SW480 (cell line): ENCODE data around the gene GSTP1.
"Not testable (repeated sequence)": the region's sequence is repeated elsewhere in the genome, so short reads cannot be mapped to it uniquely, and the experiment has no call there.

Source experiments
- DNase-seq: peaks from one replicate; pipeline ENCODE4 v3.0.0-alpha.2; 2016; ENCODE audit warnings: low spot score

The GSTP1 gene

DNA sequence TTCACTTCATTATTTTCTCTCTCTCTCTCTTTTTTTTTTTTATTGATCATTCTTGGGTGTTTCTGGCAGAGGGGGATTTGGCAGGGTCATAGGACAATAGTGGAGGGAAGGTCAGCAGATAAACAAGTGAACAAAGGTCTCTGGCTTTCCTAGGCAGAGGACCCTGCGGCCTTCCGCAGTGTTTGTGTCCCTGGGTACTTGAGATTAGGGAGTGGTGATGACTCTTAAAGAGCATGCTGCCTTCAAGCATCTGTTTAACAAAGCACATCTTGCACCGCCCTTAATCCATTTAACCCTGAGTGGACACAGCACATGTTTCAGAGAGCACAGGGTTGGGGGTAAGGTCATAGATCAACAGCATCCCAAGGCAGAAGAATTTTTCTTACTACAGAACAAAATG is 13.8 kb downstream of the GSTP1 start:
- not testable (repeated sequence) for DNase-seq

GRCh38 chr11:67597963-67598362 is 14.4 kb downstream of the GSTP1 start:
- DNase-seq, result not testable (repeated sequence)

DNA sequence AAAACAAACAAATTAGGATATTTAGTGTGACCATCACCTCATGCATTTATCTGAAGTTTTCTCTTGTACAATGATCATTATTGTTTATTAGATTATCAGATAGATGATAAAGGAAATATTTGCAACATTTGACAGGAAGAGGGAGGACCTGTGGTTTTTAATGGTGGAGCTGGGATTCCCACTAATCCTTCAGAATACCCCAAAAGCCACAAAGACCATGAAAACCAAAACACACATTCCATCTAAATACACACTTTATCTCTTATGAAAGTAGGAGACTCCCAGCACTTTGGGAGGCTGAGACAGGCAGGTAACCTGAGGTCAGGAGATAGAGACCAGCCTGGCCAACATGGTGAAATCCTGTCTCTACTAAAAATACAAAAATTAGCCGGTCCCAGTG is 15.5 kb downstream of the GSTP1 start:
- DNase-seq, result no peak

DNA sequence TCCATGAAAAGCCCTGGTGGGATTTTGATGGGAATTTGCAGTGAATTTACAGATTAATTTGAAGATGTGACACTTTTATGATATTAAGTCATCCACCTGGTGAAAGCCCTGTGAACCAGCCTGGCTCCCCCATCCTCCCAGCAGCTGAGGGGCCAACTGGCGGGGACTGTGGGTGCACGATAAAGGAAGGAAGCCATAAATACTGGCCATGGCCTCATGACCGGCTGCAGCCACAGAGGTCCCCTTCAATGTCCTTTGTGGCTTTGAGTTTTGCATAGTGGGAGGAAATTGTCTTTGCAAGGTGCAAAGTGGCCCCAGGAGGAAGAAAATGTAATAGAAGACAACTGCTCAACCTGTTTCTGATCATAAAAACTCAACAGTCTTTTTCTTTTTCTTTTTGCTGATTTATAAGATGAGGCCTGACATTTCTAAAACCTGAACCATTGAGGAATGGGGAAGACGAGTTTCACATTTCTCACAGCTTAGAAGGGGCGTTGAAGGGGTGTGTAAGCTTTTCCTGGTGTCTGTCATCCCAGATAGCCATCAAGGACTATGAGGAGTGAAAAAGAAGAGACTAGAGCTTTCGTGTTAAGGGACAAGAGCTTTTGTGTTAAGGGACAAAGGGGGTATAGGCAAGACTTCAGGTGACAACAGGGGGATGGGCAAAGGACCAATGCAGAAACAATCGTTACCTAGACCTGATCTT is 16.9 kb downstream of the GSTP1 start:
- DNase-seq, result no peak

DNA sequence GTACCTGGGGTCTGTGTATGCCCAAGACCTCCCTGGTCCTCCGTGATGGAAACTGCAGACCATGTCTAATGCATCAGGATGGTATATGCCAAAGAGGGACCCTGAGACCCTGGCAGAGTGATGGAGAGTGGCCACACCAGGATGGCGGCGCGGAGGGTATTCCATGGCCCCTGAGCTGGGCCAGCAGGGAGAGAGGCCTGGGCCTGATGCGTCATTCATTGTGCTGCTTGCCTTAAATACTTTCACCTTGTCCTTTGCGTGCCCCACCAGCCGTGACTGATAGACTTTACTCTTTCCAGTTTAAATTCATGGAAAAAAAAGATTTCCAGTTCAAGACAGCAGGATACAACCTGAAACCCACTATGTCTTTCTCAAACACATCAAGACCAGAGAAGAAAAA is 17.5 kb downstream of the GSTP1 start:
- no peak for DNase-seq

DNA sequence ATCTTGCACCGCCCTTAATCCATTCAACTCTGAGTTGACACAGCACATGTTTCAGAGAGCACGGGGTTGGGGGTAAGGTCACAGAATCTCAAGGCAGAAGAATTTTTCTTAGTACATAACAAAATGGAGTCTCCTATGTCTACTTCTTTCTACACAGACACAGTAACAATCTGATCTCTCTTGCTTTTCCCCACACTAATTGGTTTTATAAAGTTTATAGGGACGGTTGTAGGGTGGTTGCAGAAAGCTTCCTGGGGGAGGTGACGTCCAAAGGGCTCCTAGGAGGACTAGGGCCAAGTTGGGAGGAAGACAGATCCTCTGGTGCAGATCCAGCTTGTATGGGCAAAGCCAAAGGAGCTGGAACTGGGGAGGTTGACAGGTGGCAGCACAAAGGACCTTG is 20.5 kb downstream of the GSTP1 start:
- DNase-seq, result not testable (repeated sequence)

- DNase-seq, result no peak
These were observed 21.2 kb downstream of the GSTP1 start for GRCh38 chr11:67604815-67605214.

DNA sequence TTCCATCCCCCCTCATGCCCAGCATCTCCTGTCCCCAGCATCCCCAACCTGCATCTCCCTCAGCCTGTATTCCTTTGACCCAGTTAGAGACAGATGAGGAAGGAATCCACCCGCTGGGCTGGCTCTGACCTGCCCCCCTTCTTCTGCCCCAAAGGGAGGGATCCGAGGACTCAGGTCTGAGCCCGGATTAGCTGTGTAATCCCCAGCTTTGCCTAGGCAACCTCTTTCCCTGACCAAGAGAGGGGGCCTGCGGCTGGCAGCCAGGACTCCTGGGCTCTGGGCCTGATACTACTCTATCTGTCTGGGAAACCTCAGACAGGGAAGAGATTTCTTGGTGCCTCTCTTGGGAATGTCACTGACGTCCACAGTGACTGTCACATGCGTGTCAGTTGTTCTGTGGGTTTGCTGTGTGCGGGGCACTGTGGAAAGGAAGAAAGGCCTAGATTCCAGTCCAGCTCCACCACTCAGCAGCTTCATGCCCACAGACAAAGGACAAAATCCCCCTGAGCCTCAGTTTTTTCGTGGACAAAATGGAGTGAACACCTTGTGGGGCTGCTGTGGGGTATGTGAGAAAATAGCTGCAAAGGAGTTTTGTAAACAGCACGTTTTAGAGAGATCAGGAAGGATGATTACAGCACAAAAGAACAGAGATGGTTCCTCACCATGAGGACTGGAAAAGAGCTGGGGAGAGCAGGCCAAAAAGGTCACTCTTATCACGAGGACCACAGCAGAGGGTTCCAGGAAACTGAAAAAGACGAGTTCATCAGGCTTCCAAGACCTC is 21.8 kb downstream of the GSTP1 start:
- no peak for DNase-seq

DNA sequence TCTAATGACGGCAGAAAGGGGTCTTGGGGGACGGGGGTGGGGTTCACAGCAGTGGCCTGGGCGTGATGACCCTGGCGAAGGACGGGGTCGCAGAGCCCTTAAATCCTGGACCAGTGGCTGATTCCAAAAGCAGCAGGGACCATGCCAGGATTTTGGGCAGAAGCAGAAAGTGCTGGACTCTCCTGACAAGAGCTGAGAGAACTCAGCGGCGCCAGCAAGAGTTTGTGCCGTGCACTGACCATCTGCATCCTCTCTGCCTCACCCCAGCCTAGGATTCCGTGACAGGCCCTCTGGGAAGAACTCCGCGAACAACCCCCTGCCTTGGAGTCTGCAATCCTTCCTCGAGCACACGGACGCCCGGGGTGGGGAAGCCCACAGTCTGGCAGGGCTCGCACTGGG is 22.5 kb downstream of the GSTP1 start:
- no peak for DNase-seq

- DNase-seq, result peak; percentile 94
These were observed 23.1 kb downstream of the GSTP1 start, which contains the start of gene NDUFV1 for GRCh38 chr11:67606492-67607295. Gene NDUFV1, plus strand, starts transcription at chr11:67606936. Its CDS starts 69 bp downstream, at chr11:67607005.

GRCh38 chr11:67607507-67607906 is 23.9 kb downstream of the GSTP1 start:
- no peak for DNase-seq

DNA sequence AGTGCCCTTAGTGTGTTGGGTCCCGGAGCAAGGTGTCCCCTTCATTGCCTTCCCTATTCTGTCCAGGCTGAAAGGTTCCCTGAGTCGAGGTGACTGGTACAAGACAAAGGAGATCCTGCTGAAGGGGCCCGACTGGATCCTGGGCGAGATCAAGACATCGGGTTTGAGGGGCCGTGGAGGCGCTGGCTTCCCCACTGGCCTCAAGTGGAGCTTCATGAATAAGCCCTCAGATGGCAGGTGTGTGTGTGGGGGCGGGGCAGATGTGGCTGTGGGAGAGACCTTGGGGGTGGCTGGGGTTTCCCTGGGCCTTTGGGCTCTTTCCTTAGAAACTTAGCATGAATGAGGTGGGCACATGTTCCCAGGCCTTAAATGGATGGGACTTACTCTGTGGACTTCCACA is 24.9 kb downstream of the GSTP1 start:
- no peak for DNase-seq

DNA sequence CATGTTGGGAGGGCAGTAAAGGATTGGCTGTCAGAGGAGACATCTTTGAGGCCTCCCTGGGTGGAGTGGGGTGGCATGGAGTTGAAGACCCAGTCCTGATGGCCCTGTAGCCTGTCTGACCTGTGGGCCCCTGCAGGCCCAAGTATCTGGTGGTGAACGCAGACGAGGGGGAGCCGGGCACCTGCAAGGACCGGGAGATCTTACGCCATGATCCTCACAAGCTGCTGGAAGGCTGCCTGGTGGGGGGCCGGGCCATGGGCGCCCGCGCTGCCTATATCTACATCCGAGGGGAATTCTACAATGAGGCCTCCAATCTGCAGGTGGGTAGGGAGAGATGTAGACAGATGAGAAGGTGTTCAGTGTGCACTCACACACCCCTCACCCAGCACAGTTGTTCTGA is 25.7 kb downstream of the GSTP1 start:
- no peak for DNase-seq

GRCh38 chr11:67610302-67610868 is 26.8 kb downstream of the GSTP1 start:
- DNase-seq, result no peak

GRCh38 chr11:67611165-67611564 is 27.6 kb downstream of the GSTP1 start:
- DNase-seq, result no peak

GRCh38 chr11:67611704-67612587 is 28.3 kb downstream of the GSTP1 start:
- no peak for DNase-seq

GRCh38 chr11:67612751-67613150 is 29.1 kb downstream of the GSTP1 start:
- no peak for DNase-seq

- DNase-seq, result no peak
These were observed 29.8 kb downstream of the GSTP1 start for GRCh38 chr11:67613313-67613959.

DNA sequence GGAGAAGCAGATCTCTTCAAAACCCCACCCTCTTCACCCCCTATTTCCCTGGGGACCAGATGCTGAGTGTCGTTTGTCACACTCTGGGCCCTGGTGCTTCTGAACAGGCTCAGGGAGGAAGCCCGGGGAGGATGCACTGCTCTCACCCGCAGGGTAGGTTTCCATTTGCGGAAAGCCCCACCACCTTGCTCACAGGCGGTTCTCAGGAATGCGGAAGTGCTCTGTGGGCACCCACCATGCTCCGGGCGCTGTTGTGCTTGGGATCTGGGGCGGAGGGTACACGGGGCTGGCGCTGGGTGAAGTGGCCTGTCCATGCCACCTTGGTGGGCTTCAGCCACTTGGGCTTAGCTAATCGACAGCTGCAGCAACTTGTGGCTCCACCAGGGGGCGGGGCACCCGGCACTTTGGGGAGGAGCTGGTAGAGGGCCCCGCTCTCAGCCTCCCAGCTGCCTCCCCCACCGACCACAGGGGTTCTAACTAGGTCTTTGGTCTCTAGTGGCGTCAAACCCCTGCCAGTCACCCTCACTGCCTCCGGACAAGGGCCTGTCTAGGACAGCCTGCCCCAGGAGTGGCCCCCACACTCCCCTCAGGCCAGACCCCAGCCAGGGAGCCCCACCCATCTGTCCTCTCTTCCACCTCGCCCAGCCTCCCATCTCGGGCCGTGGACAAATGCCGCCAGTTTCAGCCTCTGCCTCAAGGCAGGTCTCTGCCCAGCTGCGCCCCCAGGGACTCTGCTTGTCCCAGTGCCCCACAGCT is 30.5 kb downstream of the GSTP1 start:
- peak; percentile 51 for DNase-seq
